OCI-LY1 (cell line): ENCODE measurements around the gene RPS6KA6.

Experiments used
- H2AFZ ChIP-seq: fragments of 200-600 bp; sonication (generic), shearing (Covaris generic); 2 replicates; pipeline ENCODE4 v1.6.0; 2014; ENCODE audit warnings: antibody characterized with exemption, mild to moderate bottlenecking, low read length
- H3F3A ChIP-seq: fragments of 200-600 bp; sonication (generic), shearing (Covaris generic); 2 replicates; pipeline ENCODE4 v1.6.0; 2014; ENCODE audit warnings: mild to moderate bottlenecking, antibody characterized with exemption, low read length, moderate library complexity; ENCODE audit not compliant: insufficient read depth
- H3K27ac ChIP-seq: fragments of 200-600 bp; sonication (generic); 2 replicates; pipeline ENCODE4 v1.5.1; 2014; ENCODE audit warnings: low read length, mixed run types, mild to moderate bottlenecking, low read depth; ENCODE audit not compliant: poor library complexity, severe bottlenecking
- H3K27me3 ChIP-seq: fragments of 200-600 bp; sonication (generic); 2 replicates; pipeline ENCODE4 v1.6.0; 2014; ENCODE audit warnings: antibody characterized with exemption, mild to moderate bottlenecking, low read length, moderate library complexity; ENCODE audit not compliant: insufficient read depth
- H3K36me3 ChIP-seq: fragments of 200-600 bp; sonication (generic); 2 replicates; pipeline ENCODE4 v1.6.1; 2014; ENCODE audit warnings: mild to moderate bottlenecking, antibody characterized with exemption, low read length, moderate library complexity, mixed read lengths; ENCODE audit not compliant: insufficient read depth
- H3K4me1 ChIP-seq: fragments of 200-600 bp; sonication (generic); 2 replicates; pipeline ENCODE4 v1.5.1; 2014; ENCODE audit warnings: mild to moderate bottlenecking, low read length, moderate library complexity; ENCODE audit not compliant: insufficient read depth, severe bottlenecking
- H3K4me2 ChIP-seq: fragments of 200-600 bp; sonication (generic), shearing (Covaris generic); 2 replicates; pipeline ENCODE4 v1.6.1; 2014; ENCODE audit warnings: low read length
- H3K4me3 ChIP-seq: fragments of 200-600 bp; sonication (generic); 2 replicates; pipeline ENCODE4 v1.5.1; 2014; ENCODE audit warnings: low read length, low read depth, mild to moderate bottlenecking, mixed read lengths; ENCODE audit not compliant: poor library complexity, severe bottlenecking
- H3K79me2 ChIP-seq: fragments of 200-600 bp; shearing (Covaris generic); 2 replicates; pipeline ENCODE4 v1.6.1; 2016; ENCODE audit warnings: mixed run types, low read length, mixed read lengths; ENCODE audit not compliant: insufficient read depth
- H3K9ac ChIP-seq: fragments of 200-600 bp; sonication (generic), shearing (Covaris generic); 2 replicates; pipeline ENCODE4 v1.6.1; 2014; ENCODE audit warnings: mild to moderate bottlenecking, low read length, mixed read lengths
- H3K9me2 ChIP-seq: fragments of 200-600 bp; sonication (generic), shearing (Covaris generic); 2 replicates; pipeline ENCODE4 v1.6.1; 2014; ENCODE audit warnings: low read depth, mild to moderate bottlenecking, low read length, mixed read lengths
- H3K9me3 ChIP-seq: fragments of 200-600 bp; shearing (Covaris generic); 2 replicates; pipeline ENCODE4 v1.6.1; 2014; ENCODE audit warnings: low read length, mixed read lengths
- H4K20me1 ChIP-seq: fragments of 200-600 bp; sonication (generic), shearing (Covaris generic); 2 replicates; pipeline ENCODE4 v1.6.0; 2016; ENCODE audit warnings: mild to moderate bottlenecking, low read length; ENCODE audit not compliant: insufficient read depth
- EZH2 ChIP-seq: fragments of 200-600 bp; sonication (generic), shearing (Covaris generic); IDR thresholded peaks from 2 replicates; pipeline ENCODE4 v1.8.0; 2017; ENCODE audit warnings: borderline replicate concordance, mixed run types, mild to moderate bottlenecking, antibody characterized with exemption, low read length, moderate library complexity, mixed read lengths
- TF ChIP-seq, protein P1 (sequence below): fragments of 200-600 bp; sonication (generic), shearing (Covaris generic); IDR thresholded peaks from 2 replicates; pipeline ENCODE4 v1.5.1; 2017; ENCODE audit warnings: mild to moderate bottlenecking, antibody characterized with exemption, low read length, moderate library complexity, mixed read lengths

RPS6KA6 gene

DNA sequence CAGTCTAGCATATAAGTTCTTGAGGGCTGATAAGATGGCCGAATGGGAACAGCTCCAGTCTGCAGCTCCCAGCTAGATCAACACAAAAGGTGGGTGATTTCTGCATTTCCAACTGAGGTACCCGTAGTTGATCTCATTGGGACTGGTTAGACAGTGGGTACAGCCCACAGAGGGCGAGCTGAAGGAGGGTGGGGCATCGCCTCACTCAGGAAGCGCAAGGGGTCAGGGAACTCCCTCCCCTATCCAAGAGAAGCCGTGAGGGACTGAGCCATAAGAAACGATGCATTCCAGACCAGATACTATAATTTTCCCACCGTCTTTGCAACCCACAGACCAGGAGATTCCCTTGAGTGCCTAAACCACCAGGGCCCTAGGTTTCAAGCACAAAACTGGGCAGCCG, 109.0 kb downstream of the RPS6KA6 start:
- Histone ChIP-seq H3K27me3 (no peaks in the 10 kb centered on the region), H4K20me1 (no peaks in the 10 kb centered on the region), H3K4me2 (no peak overlapping the region), H2AFZ (no peak overlapping the region), H3K4me3 (no peak overlapping the region), H3K27ac (no peak overlapping the region), H3K9me2 (no peaks in the 10 kb centered on the region), H3K36me3 (no peaks in the 10 kb centered on the region), H3K4me1 (no peaks in the 10 kb centered on the region), H3F3A (no peaks in the 10 kb centered on the region), H3K9me3 (no peaks in the 10 kb centered on the region), H3K79me2 (no peaks in the 10 kb centered on the region), H3K9ac (no peak overlapping the region)
- TF ChIP-seq, protein P1, sequence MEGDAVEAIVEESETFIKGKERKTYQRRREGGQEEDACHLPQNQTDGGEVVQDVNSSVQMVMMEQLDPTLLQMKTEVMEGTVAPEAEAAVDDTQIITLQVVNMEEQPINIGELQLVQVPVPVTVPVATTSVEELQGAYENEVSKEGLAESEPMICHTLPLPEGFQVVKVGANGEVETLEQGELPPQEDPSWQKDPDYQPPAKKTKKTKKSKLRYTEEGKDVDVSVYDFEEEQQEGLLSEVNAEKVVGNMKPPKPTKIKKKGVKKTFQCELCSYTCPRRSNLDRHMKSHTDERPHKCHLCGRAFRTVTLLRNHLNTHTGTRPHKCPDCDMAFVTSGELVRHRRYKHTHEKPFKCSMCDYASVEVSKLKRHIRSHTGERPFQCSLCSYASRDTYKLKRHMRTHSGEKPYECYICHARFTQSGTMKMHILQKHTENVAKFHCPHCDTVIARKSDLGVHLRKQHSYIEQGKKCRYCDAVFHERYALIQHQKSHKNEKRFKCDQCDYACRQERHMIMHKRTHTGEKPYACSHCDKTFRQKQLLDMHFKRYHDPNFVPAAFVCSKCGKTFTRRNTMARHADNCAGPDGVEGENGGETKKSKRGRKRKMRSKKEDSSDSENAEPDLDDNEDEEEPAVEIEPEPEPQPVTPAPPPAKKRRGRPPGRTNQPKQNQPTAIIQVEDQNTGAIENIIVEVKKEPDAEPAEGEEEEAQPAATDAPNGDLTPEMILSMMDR: no peak
- TF ChIP-seq EZH2: no peak

DNA sequence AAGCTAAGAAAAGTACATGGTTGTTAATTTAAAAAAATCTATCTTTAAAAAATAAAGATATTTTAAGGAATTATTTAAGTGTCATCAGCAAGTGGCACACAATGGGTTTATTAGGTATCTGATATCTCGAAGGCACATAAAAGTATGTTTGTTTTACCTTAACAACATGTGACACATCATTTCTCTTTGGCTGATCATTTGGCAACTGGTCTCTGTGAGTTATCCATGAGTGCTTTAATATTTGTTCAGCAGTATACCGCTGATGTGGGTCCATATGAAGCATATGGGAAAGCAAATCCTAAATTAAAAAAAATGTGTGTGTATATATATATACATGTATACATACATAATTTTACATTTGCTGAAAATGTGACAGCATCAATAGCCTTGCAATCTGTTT, 123.2 kb downstream of the RPS6KA6 start:
- Histone ChIP-seq H3K9ac (no peak overlapping the region), H3K27me3 (no peaks in the 10 kb centered on the region), H3K9me3 (no peaks in the 10 kb centered on the region), H3K4me1 (no peaks in the 10 kb centered on the region), H3K4me3 (no peak overlapping the region), H3K27ac (no peak overlapping the region), H3F3A (no peaks in the 10 kb centered on the region), H3K36me3 (no peaks in the 10 kb centered on the region), H3K79me2 (no peaks in the 10 kb centered on the region), H3K9me2 (no peaks in the 10 kb centered on the region), H2AFZ (no peak overlapping the region), H4K20me1 (no peaks in the 10 kb centered on the region), H3K4me2 (no peak overlapping the region)
- no peak for TF ChIP-seq EZH2
- TF ChIP-seq, protein P1: no peak

DNA sequence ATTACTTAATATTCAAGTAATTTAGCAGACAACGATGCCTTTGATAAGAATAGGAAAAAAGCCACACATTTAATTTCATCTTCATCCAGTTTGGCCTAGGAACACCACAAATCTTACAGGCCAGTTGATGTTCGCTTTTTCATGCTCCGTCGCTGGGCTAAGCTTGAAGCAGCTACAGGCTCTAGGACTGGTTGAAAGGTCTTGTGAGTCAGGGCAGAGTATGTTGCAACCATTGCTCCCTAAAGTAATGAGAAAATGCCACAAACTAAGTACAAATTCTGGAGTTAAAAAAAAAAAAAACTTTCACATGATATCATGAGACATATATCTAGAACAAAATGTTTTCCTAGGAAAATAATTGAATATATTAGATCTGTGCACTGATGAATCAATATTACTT, 123.8 kb downstream of the RPS6KA6 start:
- Histone ChIP-seq H3F3A (no peaks in the 10 kb centered on the region), H3K9me2 (no peaks in the 10 kb centered on the region), H3K36me3 (no peaks in the 10 kb centered on the region), H3K9ac (no peak overlapping the region), H3K27me3 (no peaks in the 10 kb centered on the region), H3K79me2 (no peaks in the 10 kb centered on the region), H3K4me2 (no peak overlapping the region), H3K27ac (no peak overlapping the region), H2AFZ (no peak overlapping the region), H3K4me3 (no peak overlapping the region), H4K20me1 (no peaks in the 10 kb centered on the region), H3K4me1 (no peaks in the 10 kb centered on the region), H3K9me3 (no peaks in the 10 kb centered on the region)
- TF ChIP-seq, protein P1: no peak
- no peak for TF ChIP-seq EZH2
